ENCODE measurements around the gene PEX14. TPM values are rescaled to one million over a fixed set of nuclear protein-coding genes. Genes with fewer than 3 reads are reported as not detected.

The PEX14 gene
- total and polyA plus RNA-seq, 10 of the 15 experiments (the other 5 are each of a cell fraction or from before 2014, with no cell fraction given) = 1.4 to 23.2 (median 12.0) TPM

GRCh38 chr1:10430216-10431069 is 44.3 kb upstream of the PEX14 start, which contains the start of gene CENPS (continued):
- TF ChIP-seq CUX1 (IDR thresholded peaks at IDR 0.05; ENCODE audit: insufficient replicate concordance, low read depth, low read length) = no peak
- no peak for TF ChIP-seq TCF3 (IDR thresholded peaks at IDR 0.05; ENCODE audit: borderline replicate concordance, insufficient read depth, low read depth, low read length)
- TF ChIP-seq NRF1 (conservative IDR thresholded peaks at IDR 0.05; ENCODE audit: low read depth, low read length) = peak; percentile 66
- no peak for TF ChIP-seq CHD4 (IDR thresholded peaks at IDR 0.05)
- TF ChIP-seq CHD1 (IDR thresholded peaks at IDR 0.05; ENCODE audit: low read depth, low read length) = no peak
- TF ChIP-seq TCF7 (IDR thresholded peaks at IDR 0.05; ENCODE audit: borderline replicate concordance) = no peak
- no peak for TF ChIP-seq CEBPB (IDR thresholded peaks at IDR 0.05; ENCODE audit: borderline replicate concordance in 1 of 2, low read depth in 2 of 2, low read length in 2 of 2)
- TF ChIP-seq ETV6 (conservative IDR thresholded peaks at IDR 0.05 in 1 of 2, IDR thresholded peaks at IDR 0.05 in 1 of 2; ENCODE audit: borderline replicate concordance in 1 of 2, low read depth in 1 of 2) = no peak
- no peak for TF ChIP-seq MTA2 (IDR thresholded peaks at IDR 0.05; ENCODE audit: low read depth)
- TF ChIP-seq BCL3 (IDR thresholded peaks at IDR 0.05; ENCODE audit: borderline replicate concordance, insufficient read depth, low read depth, low read length, poor library complexity, severe bottlenecking) = no peak
- TF ChIP-seq CEBPZ (IDR thresholded peaks at IDR 0.05; ENCODE audit: low read depth, low read length) = no peak
- TF ChIP-seq CTCF (IDR thresholded peaks at IDR 0.05 in 2 of 3, conservative IDR thresholded peaks at IDR 0.05 in 1 of 3; ENCODE audit: control insufficient read depth in 2 of 3, extremely low read depth in 1 of 3, insufficient read depth in 1 of 3, low read depth in 3 of 3, low read length in 3 of 3) = peak; percentile 87 to 98 (median 93); a peak in 5 of 6 replicates
- TF ChIP-seq JUNB (IDR thresholded peaks at IDR 0.05) = no peak
- TF ChIP-seq NR2F1 (conservative IDR thresholded peaks at IDR 0.05) = peak; percentile 49
- TF ChIP-seq ZNF24 (IDR thresholded peaks at IDR 0.05) = peak; percentile 67
